H1 (cell line): ENCODE data around the gene PDE2A. TPM values are rescaled to one million over a fixed set of nuclear protein-coding genes. Genes with fewer than 3 reads are reported as not detected.

Experiments used
- CTCF ChIA-PET: fragments of 300-600 bp; sonication (Branson Sonifier 250); formaldehyde crosslinking; loops from one replicate; lab custom pipeline; 2021; ENCODE audit not compliant: partially characterized antibody; lab: Charles Lee
- POLR2A ChIA-PET: fragments of 300-600 bp; sonication (Branson Sonifier 250); formaldehyde crosslinking; loops from one replicate; lab custom pipeline; 2021; ENCODE audit warnings: inconsistent platforms; ENCODE audit not compliant: partially characterized antibody; lab: Charles Lee
- DNase-seq, 2 experiments: peaks; one replicate each; pipeline versions ENCODE4 v3.0.0 to v3.0.0-alpha.2; 2010 to 2022; ENCODE audit warnings: low spot score in 2 of 2, low read depth in 1 of 2, mixed read lengths in 1 of 2
- FAIRE-seq: peaks from 2 replicates; lab custom pipeline; 2011; peaks lifted over from hg19 to GRCh38; lab: Jason Lieb, UNC
- H2AFZ ChIP-seq: 2 replicates; pipeline ENCODE4 v1.8.1; 2012; ENCODE audit warnings: low read length, inconsistent platforms
- H2AK5ac ChIP-seq: 2 replicates; pipeline ENCODE4 v1.6.1; 2013; ENCODE audit warnings: low read depth, low read length
- H2BK120ac ChIP-seq: replicated peaks from 2 replicates; pipeline ENCODE3; 2013; ENCODE audit warnings: low read depth, low read length, inconsistent platforms
- H2BK12ac ChIP-seq: 2 replicates; pipeline ENCODE4 v1.6.1; 2013; ENCODE audit warnings: low read depth, low read length
- H2BK15ac ChIP-seq: 2 replicates; pipeline ENCODE4 v1.6.1; 2013; ENCODE audit warnings: low read length
- H2BK20ac ChIP-seq: 2 replicates; pipeline ENCODE4 v1.6.1; 2013; ENCODE audit warnings: low read length
- H2BK5ac ChIP-seq: 2 replicates; pipeline ENCODE4 v1.6.1; 2013; ENCODE audit warnings: low read depth, low read length
- H3K14ac ChIP-seq: 2 replicates; pipeline ENCODE4 v1.6.1; 2013; ENCODE audit warnings: inconsistent platforms; ENCODE audit not compliant: insufficient read length
- H3K18ac ChIP-seq: 2 replicates; pipeline ENCODE4 v1.6.1; 2013; ENCODE audit warnings: low read length; ENCODE audit errors: extremely low read depth
- H3K23ac ChIP-seq: 2 replicates; pipeline ENCODE4 v1.6.1; 2013; ENCODE audit warnings: inconsistent platforms; ENCODE audit not compliant: insufficient read length
- H3K23me2 ChIP-seq: 2 replicates; pipeline ENCODE4 v1.6.1; 2013; ENCODE audit warnings: low read depth, low read length
- H3K27ac ChIP-seq: 2 replicates; pipeline ENCODE4 v1.6.1; 2011; ENCODE audit warnings: low read depth, low read length, inconsistent platforms
- H3K27me3 ChIP-seq, 4 experiments: replicated peaks in 1 of 4; 1 replicate in 1 of 4; 2 replicates in 3 of 4; pipeline versions ENCODE4 v1.6.1 to v1.8.1; 2011 to 2013; ENCODE audit warnings: low read length in 3 of 4, mild to moderate bottlenecking in 3 of 4, inconsistent platforms in 2 of 4, mixed read lengths in 2 of 4, moderate library complexity in 1 of 4; ENCODE audit not compliant: control insufficient read depth in 3 of 4, insufficient read depth in 3 of 4; ENCODE audit errors: extremely low read depth in 1 of 4
- H3K36me3 ChIP-seq, 4 experiments: 2 replicates each; pipeline versions ENCODE4 v1.6.1 to v1.8.1; 2011 to 2013; ENCODE audit warnings: mild to moderate bottlenecking in 4 of 4, low read length in 3 of 4, moderate library complexity in 2 of 4, control low read depth in 1 of 4, inconsistent platforms in 1 of 4; ENCODE audit not compliant: insufficient read depth in 4 of 4, control insufficient read depth in 2 of 4
- H3K4ac ChIP-seq: replicated peaks from 2 replicates; pipeline ENCODE3; 2013; ENCODE audit warnings: low read length, low read depth, mixed read lengths, inconsistent platforms; ENCODE audit not compliant: insufficient read length
- H3K4me1 ChIP-seq, 4 experiments: replicated peaks in 1 of 4; 1 replicate in 1 of 4; 2 replicates in 3 of 4; pipeline versions ENCODE4 v1.6.1 to v1.8.1; 2011 to 2013; ENCODE audit warnings: low read length in 3 of 4, inconsistent platforms in 2 of 4, mixed read lengths in 1 of 4; ENCODE audit not compliant: insufficient read depth in 4 of 4, control insufficient read depth in 3 of 4
- H3K4me2 ChIP-seq, 2 experiments: 2 replicates each; pipeline versions ENCODE4 v1.6.1 to v1.8.1; 2011 to 2013; ENCODE audit warnings: low read depth in 2 of 2, low read length in 2 of 2, control low read depth in 1 of 2, inconsistent platforms in 1 of 2, mild to moderate bottlenecking in 1 of 2; ENCODE audit not compliant: insufficient read depth in 1 of 2
- H3K4me3 ChIP-seq, 4 experiments: fragments of 200-600, 300-600 bp in 1 of 4; sonication (generic), shearing (Covaris generic), sonication (Bioruptor Twin) in 1 of 4; 2 replicates each; pipeline versions ENCODE4 v1.5.1 to v1.8.1; 2011 to 2016; ENCODE audit warnings: low read length in 4 of 4, low read depth in 3 of 4, control low read depth in 2 of 4, inconsistent platforms in 2 of 4, mild to moderate bottlenecking in 2 of 4, mixed read lengths in 1 of 4, moderate library complexity in 1 of 4; ENCODE audit not compliant: insufficient read depth in 2 of 4; ENCODE audit errors: extremely low read depth in 1 of 4
- H3K56ac ChIP-seq: replicated peaks from 2 replicates; pipeline ENCODE3; 2013; ENCODE audit warnings: low read depth, mild to moderate bottlenecking, mixed read lengths, low read length, inconsistent platforms; ENCODE audit not compliant: insufficient read length
- H3K79me1 ChIP-seq: 2 replicates; pipeline ENCODE4 v1.6.1; 2013; ENCODE audit warnings: low read depth, low read length, control low read depth
- H3K79me2 ChIP-seq, 2 experiments: 2 replicates each; pipeline versions ENCODE4 v1.6.1 to v1.8.1; 2012 to 2013; ENCODE audit warnings: low read length in 2 of 2, mild to moderate bottlenecking in 2 of 2, inconsistent platforms in 1 of 2; ENCODE audit not compliant: insufficient read depth in 2 of 2, control insufficient read depth in 1 of 2
- H3K9ac ChIP-seq, 4 experiments: replicated peaks in 1 of 4; 1 replicate in 1 of 4; 2 replicates in 3 of 4; pipeline versions ENCODE4 v1.6.1 to v1.8.1; 2011 to 2013; ENCODE audit warnings: low read depth in 3 of 4, low read length in 3 of 4, control low read depth in 2 of 4, mild to moderate bottlenecking in 2 of 4, moderate library complexity in 2 of 4, inconsistent platforms in 1 of 4; ENCODE audit errors: extremely low read depth in 1 of 4
- H3K9me3 ChIP-seq, 2 experiments: 2 replicates each; pipeline versions ENCODE4 v1.6.1 to v1.8.1; 2012 to 2013; ENCODE audit warnings: mild to moderate bottlenecking in 2 of 2, moderate library complexity in 2 of 2, control low read depth in 1 of 2, inconsistent platforms in 1 of 2, low read depth in 1 of 2, low read length in 1 of 2, mixed read lengths in 1 of 2; ENCODE audit not compliant: insufficient read depth in 2 of 2
- H4K20me1 ChIP-seq, 2 experiments: replicated peaks in 1 of 2; 2 replicates each; pipeline versions ENCODE3 to v1.8.1; 2011 to 2013; ENCODE audit warnings: inconsistent platforms in 2 of 2, low read length in 2 of 2, mild to moderate bottlenecking in 1 of 2; ENCODE audit not compliant: insufficient read depth in 2 of 2, control insufficient read depth in 1 of 2
- H4K5ac ChIP-seq: 2 replicates; pipeline ENCODE4 v1.6.1; 2013; ENCODE audit warnings: low read length, low read depth, mixed read lengths, inconsistent platforms; ENCODE audit not compliant: insufficient read length
- H4K8ac ChIP-seq: 2 replicates; pipeline ENCODE4 v1.8.0; 2013; ENCODE audit warnings: mild to moderate bottlenecking, moderate library complexity, low read length, inconsistent platforms; ENCODE audit not compliant: insufficient read depth; ENCODE audit errors: extremely low read depth
- H4K91ac ChIP-seq: replicated peaks from 2 replicates; pipeline ENCODE3; 2013; ENCODE audit warnings: low read length, mixed read lengths, inconsistent platforms; ENCODE audit not compliant: insufficient read length
- BACH1 ChIP-seq: IDR thresholded peaks from 2 replicates; pipeline ENCODE4 v1.6.1; 2012; ENCODE audit warnings: low read length, improper control_type of control experiment
- BRCA1 ChIP-seq: IDR thresholded peaks from 2 replicates; pipeline ENCODE4 v1.6.1; 2012; ENCODE audit warnings: low read depth, low read length, improper control_type of control experiment
- CHD2 ChIP-seq: IDR thresholded peaks from 2 replicates; pipeline ENCODE4 v1.6.1; 2012; ENCODE audit warnings: low read length, improper control_type of control experiment
- CTCF ChIP-seq, 3 experiments: IDR thresholded peaks; 1 replicate in 2 of 3; 2 replicates in 1 of 3; pipeline versions ENCODE4 v1.5.1 to v1.6.1; 2011; ENCODE audit warnings: low read length in 3 of 3, mild to moderate bottlenecking in 3 of 3, inconsistent platforms in 2 of 3, low read depth in 1 of 3, moderate library complexity in 1 of 3; ENCODE audit not compliant: insufficient read depth in 1 of 3; ENCODE audit errors: control extremely low read depth in 1 of 3
- HDAC6 ChIP-seq: IDR thresholded peaks from one replicate; pipeline ENCODE4 v1.7.1; 2012; ENCODE audit warnings: low read depth, mild to moderate bottlenecking, inconsistent platforms, low read length, moderate library complexity
- JUND ChIP-seq: IDR thresholded peaks from 2 replicates; pipeline ENCODE4 v1.6.1; 2011; ENCODE audit warnings: mild to moderate bottlenecking, improper control_type of control experiment, low read length
- RFX5 ChIP-seq: IDR thresholded peaks from 2 replicates; pipeline ENCODE4 v1.6.1; 2011; ENCODE audit warnings: low read depth, low read length, improper control_type of control experiment, borderline replicate concordance
- SAP30 ChIP-seq: fragments of 300-600 bp; sonication (generic); IDR thresholded peaks from 2 replicates; pipeline ENCODE4 v1.7.1; 2012; ENCODE audit warnings: low read length, moderate library complexity, mild to moderate bottlenecking, inconsistent platforms; ENCODE audit not compliant: insufficient read depth, insufficient replicate concordance
- SP4 ChIP-seq: IDR thresholded peaks from 2 replicates; pipeline ENCODE4 v1.6.1; 2012; ENCODE audit warnings: low read length, inconsistent platforms
- USF2 ChIP-seq: IDR thresholded peaks from 2 replicates; pipeline ENCODE4 v1.6.1; 2011; ENCODE audit warnings: low read length, improper control_type of control experiment
- WGBS, 2 experiments: shearing (Covaris generic) in 1 of 2; methylation state at CpG; one replicate each; pipeline versions ENCODE4 v1.1.6 to v1.1.7; 2013 to 2015; ENCODE audit warnings: low lambda C conversion rate in 2 of 2, mixed read lengths in 2 of 2, inconsistent platforms in 1 of 2, low coverage in 1 of 2, missing lambda C conversion rate in 1 of 2; ENCODE audit not compliant: insufficient replicate concordance in 2 of 2, insufficient coverage in 1 of 2, insufficient read length in 1 of 2; ENCODE audit errors: extremely low coverage in 1 of 2, missing lambda C conversion rate in 1 of 2; 5-methylcytosine and 5-hydroxymethylcytosine counted together
- polyA plus RNA-seq, 7 experiments: library from polyadenylated mRNA; depleted of rRNA in 3 of 7; stranded (reverse) in 5 of 7; unstranded in 2 of 7; fragments of >200 nt in 5 of 7; fragments of 200-250 nt in 2 of 7; gene quantifications; 1 replicate in 5 of 7; 2 replicates in 1 of 7; 4 replicates in 1 of 7; pipeline versions ENCODE4 v1.2.1 to v1.2.3, GENCODE V29; 2011 to 2013; ENCODE audit warnings: missing spikeins in 2 of 7, mixed read lengths in 2 of 7
- total RNA-seq: library from RNA; stranded (reverse); fragmentation: NEBNext Ultra II Directional; extraction: Animal tissue kit (Norgen Biotek cat#: 25700); gene quantifications from 2 replicates; pipeline ENCODE4 v1.2.1, GENCODE V29; 2021

Gene PDE2A
- total and polyA plus RNA-seq, 2 of the 8 experiments (the other 6 are each of a cell fraction or from before 2014, with no cell fraction given), result 3.4 to 7.1 TPM

- FAIRE-seq, result no peak
- POLR2A ChIA-PET, result interaction anchor here (0.9 kb wide), 1 partner anchor 15 kb away, joined by 3 read pairs; no protein-coding TSS in a partner anchor
- TF ChIP-seq USF2, result no peak
- TF ChIP-seq RFX5, result no peak
- no peak for TF ChIP-seq JUND
- no peak for TF ChIP-seq BRCA1
- TF ChIP-seq SP4, result no peak
- no peak for TF ChIP-seq CTCF (IDR thresholded peaks at IDR 0.05; ENCODE audit: control extremely low read depth in 1 of 3, insufficient read depth in 1 of 3, low read depth in 1 of 3, low read length in 3 of 3)
- TF ChIP-seq HDAC6, result no peak
- TF ChIP-seq BACH1, result no peak
- no peak for TF ChIP-seq SAP30
- no peak for TF ChIP-seq CHD2
Measured at GRCh38 chr11:72706579-72706978, 32.4 kb upstream of the PDE2A start.

More at GRCh38 chr11:72706579-72706978, 32.4 kb upstream of the PDE2A start:
- Histone ChIP-seq H3K27me3 (no peaks in the 10 kb centered on the region), H3K4me3 (peak overlapping the region in 1 of 4 experiments; percentile 17; a peak in 1 of 8 replicates), H3K4me2 (peak overlapping the region; percentile 59 to 63), H3K18ac (peak overlapping the region; percentile 81), H3K4ac (peak overlapping the region; percentile 6), H3K14ac (no peak overlapping the region), H4K20me1 (peaks cover 1 to 12% of the 10 kb centered on the region in 2 experiments), H3K23me2 (peaks cover 2% of the 10 kb centered on the region; the same call in 1 of the 2 replicates), H4K5ac (no peak overlapping the region), H2BK15ac (peak overlapping the region; percentile 81; the same call in 1 of the 2 replicates), H2BK5ac (peak overlapping the region; percentile 77; the same call in 1 of the 2 replicates), H3K4me1 (peaks cover 11 to 40% (median 33%) of the 10 kb centered on the region in 4 experiments), H3K23ac (no peak overlapping the region), H4K8ac (no peak overlapping the region; the same call in 1 of the 2 replicates), H3K36me3 (peaks cover 0 to 2% (median 0%) of the 10 kb centered on the region in 4 experiments; a peak in 1 of 8 replicates), H2BK120ac (no peak overlapping the region), H2BK20ac (0 out of 2 replicates have a peak overlapping the region, but pooled peaks have one; percentile 32), H2BK12ac (peak overlapping the region; percentile 75; the same call in 1 of the 2 replicates), H2AK5ac (no peak overlapping the region), H3K79me1 (no peaks in the 10 kb centered on the region; the same call in 1 of the 2 replicates), H3K56ac (no peak overlapping the region), H2AFZ (no peak overlapping the region), H4K91ac (peak overlapping the region; percentile 35), H3K79me2 (no peaks in the 10 kb centered on the region), H3K9ac (no peak overlapping the region), H3K9me3 (no peaks in the 10 kb centered on the region), H3K27ac (no peak overlapping the region; the same call in 1 of the 2 replicates)
- CTCF ChIA-PET, result interaction anchor here (0.9 to 2.4 kb wide), 6 partner anchors 10 to 111 kb away, joined by 3 to 9 read pairs (median 4); no protein-coding TSS in a partner anchor
- WGBS, 2 experiments, result 87% methylated on average over 5 of the region's 5 CpGs; no CpG with 5 or more reads in 1 of the 2 experiments
- DNase-seq, result no peak
